ENCODE data around the gene HPSE2.
A peak's percentile ranks its signal among the peaks of the same experiment; 100 is the strongest.

The HPSE2 gene

GRCh38 chr10:98489561-98490481, 745.8 kb downstream of the HPSE2 start:
- DNase-seq (ENCODE audit: low read depth), result no peak

- DNase-seq (ENCODE audit: low read depth), result no peak
Observed at GRCh38 chr10:98488669-98489430, 746.8 kb downstream of the HPSE2 start.

DNA sequence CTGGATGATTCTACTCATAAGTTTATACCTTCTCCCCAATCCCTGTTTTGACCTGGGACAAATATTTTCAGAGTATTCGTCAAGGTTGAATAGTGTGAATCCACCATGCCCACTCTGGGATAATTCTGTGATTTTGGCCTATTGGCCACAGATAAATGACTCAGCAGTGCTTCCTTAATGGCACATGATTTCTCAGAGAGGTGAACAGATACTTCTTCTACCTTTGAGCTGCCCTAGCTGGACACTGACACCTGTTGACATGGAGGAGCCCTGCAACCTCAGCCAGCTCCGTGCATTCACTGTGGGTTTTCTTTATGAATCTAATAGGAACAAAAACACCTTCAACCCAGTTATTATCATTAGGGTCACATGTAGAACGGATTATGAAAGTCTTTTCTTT, 748.0 kb downstream of the HPSE2 start:
- DNase-seq (ENCODE audit: low read depth), result no peak

- peak; percentile 17 for DNase-seq (ENCODE audit: low read depth)
Observed at GRCh38 chr10:98486421-98486820, 749.2 kb downstream of the HPSE2 start.

- no peak for DNase-seq (ENCODE audit: low read depth)
Observed at GRCh38 chr10:98485959-98486358, 749.7 kb downstream of the HPSE2 start.

DNA sequence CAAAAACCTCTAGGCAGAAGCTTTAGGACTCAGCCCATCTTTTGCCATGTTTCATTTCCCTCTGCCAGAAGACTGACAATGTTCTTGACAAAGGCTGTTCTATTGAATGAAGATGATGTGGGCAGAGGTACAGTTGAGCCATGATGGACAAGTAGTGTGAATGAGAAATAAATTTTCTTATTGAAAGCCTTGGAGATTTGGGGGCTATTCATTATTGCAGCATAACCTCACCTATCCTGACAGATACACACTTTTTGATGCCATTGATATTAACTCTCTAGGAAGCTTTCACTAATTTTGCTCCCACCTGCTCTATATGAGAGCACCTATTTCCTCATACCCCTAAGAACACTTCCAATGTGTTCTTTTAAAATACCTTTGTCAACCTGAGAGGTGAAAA, 752.0 kb downstream of the HPSE2 start:
- DNase-seq (ENCODE audit: low read depth), result no peak

GRCh38 chr10:98482096-98482495, 753.6 kb downstream of the HPSE2 start:
- DNase-seq (ENCODE audit: low read depth), result no peak

- DNase-seq (ENCODE audit: low read depth), result no peak
Observed at GRCh38 chr10:98481404-98481945, 754.2 kb downstream of the HPSE2 start.

DNA sequence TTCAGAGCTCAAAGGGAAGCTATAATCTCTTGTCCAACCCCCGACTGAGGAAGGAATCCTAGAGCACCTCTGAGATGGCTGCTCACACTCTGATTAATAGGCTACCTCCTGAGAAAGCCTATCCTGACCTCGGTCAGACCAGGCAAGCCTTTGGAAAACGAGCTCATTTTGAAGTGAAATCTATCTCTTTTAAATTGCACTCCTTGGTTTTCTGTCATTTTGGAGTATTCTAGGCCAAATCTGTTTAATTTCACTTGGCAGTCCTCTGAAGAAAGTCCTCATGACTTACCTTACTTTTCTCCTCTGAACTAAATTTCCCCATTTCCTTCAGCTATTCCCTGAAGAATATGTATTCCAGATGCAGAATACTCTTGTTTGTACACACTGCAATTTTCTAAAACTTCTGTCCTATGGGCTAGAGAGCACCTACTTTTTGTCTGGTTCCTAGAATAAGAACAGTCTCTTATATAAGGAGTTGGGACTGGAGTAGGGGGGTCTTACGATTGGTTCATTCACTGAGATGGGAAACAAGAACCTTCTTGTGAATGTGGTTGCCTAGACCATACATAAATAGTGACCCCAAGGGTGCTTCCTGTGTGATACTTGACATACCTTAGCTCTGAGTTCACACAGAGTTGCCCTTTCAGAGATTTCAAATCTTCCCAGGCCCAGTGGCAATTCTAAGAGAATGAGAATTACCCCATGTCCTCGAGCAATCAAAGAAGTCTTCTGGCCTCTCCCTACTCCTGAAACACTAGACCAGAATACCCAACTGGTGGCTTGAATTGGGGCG, 757.0 kb downstream of the HPSE2 start:
- no peak for DNase-seq (ENCODE audit: low read depth)

DNA sequence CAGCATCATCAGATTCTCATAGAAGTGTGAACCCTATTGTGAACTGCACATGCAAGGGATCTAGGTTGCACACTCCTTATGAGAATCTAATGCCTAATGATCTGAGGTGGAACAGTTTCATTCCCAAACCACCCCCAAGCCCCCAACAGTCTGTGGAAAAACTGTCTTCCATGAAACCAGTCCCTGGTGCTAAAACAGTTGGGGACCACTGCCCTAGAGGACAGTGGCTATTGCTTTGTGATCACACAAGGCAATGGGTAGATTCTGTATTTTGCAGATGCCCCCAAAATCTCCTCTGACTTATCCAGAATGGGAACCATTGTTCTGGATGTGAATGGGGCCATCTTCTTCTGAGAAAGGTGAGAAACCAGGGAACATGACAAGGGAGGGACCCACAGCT, 757.8 kb downstream of the HPSE2 start:
- DNase-seq (ENCODE audit: low read depth), result no peak

DNA sequence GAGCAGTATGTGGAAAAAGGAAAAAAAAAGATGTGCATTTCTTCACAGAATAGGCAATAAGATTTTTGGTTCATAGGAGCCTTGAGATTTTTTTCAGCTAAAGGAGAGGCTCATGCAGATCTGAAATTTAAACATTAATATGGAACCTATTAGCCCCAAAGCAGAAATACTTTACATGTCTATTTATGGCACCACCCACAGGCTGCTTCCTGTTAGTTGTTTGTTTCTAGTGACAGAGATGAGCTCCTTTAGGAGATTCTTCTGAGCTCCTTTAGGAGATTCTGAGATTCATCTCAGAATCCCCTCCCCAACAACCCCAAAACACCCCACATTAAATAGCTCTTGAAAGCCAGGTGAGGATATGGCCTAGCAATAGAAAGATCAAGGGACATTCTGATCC, 761.0 kb downstream of the HPSE2 start:
- DNase-seq (ENCODE audit: low read depth), result no peak

- no peak for DNase-seq (ENCODE audit: low read depth)
Observed at GRCh38 chr10:98472196-98472595, 763.5 kb downstream of the HPSE2 start.

- DNase-seq (ENCODE audit: low read depth), result no peak
Observed at GRCh38 chr10:98470850-98471249, 764.8 kb downstream of the HPSE2 start.

GRCh38 chr10:98469001-98469931, 766.4 kb downstream of the HPSE2 start:
- no peak for DNase-seq (ENCODE audit: low read depth)

DNA sequence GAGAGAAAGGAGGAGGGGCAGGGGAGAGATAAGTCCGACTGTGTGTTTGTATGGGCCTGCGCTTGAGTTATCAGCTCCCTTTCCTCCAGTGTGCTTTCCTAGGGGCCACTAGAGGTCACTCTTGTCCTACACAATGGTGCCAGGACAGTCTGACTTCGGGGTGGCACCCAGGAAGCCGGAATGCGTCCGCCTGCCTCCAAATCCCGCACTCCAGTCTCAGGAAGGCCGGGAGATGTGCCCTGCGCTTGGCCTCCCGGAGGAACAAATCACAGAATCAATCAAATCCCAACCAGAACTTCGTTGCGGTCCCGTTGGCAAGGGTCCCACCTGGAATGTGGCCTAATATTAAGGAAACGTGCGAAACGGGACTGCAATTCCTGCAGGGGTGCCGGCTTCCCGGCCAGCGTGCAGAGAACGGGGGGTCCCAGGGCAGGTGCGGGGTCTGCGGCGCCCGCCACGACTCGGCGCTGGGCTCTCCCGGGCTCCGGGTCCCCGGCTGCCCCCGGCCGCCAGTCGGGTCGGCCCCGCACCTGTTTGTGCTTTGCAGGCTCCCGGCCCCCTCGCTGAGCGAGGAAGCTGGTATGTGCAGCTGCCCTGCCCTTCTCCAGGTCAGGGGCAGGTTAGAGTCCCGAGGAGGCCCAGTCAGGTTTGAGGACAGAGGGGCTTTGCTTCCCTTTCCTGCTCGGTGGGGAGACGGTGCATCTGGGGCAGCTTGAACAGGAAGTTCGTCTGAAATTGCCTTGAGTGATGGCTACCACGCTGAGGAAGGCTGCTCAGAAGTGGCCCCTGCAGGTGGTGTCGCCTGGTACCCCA, 767.9 kb downstream of the HPSE2 start:
- DNase-seq (ENCODE audit: low read depth), result no peak

DNA sequence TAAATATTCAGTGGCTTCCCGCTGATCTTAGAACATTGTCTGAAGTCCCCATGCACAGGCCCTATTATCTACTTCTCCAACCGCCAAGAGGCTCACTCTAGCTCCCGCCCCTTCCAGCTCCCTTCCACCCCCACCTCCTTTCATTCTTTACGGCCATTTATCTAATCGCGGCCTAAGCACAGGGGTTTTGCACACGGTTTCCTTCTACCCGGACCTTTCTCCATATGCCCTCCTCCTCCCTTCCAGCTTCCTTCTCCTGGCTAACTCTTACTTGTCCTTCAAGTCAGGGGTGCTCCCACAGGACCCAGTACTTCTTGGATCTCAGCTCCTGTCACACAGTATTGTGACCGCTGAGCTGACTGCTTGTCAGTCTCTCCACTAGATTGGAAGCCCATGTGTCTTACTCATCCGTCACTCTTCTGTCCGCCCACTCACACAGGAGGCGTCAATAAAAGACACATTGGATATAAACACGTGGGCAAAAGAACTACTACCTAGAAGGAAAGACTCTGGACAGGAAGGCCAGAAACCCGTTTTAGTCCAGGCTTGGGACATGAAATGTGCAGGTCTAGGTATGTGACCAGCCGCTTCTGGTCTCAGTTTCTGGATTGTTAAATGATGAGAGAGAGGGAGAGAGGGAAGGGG, 768.7 kb downstream of the HPSE2 start:
- DNase-seq (ENCODE audit: low read depth), result no peak

DNA sequence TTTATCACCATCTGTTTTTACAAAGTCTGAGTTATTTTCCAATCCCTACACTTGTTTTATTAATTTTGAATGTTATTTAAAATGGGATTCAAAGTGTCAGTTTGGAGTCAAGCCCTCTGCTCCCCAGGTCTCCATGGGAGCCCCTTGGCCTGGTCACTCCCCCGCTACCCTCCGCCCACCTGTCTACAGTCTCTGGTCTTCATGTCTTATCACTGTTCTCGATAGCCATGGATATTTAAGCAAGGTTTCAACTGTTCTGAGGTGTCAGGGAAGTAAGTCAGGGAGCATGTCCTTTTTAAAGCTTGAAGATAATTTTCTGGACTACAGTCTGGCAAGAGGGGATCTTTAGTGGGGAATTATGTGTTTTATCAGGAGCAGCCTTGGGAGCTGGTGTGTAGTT, 769.8 kb downstream of the HPSE2 start:
- DNase-seq (ENCODE audit: low read depth), result no peak

GRCh38 chr10:98463976-98464754, 771.5 kb downstream of the HPSE2 start:
- no peak for DNase-seq (ENCODE audit: low read depth)

DNA sequence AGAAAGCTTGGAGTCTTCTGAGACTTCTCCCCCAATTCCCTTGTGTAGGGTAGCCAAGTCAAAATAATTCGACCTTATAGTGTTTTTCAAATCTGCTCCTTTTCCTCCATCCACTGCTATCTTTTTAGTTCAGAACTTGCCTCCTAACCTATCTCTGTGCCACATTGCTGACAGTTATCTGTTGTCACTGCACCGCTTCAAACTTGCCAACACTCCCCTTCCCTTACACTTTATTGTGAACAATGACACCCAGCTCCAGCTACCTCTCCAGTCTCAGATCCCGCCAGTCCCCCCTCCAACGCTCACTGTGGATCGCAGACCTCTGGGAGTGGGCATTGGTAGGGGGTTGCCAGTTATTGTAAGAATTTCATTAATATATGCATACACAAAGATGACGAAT, 772.6 kb downstream of the HPSE2 start:
- DNase-seq (ENCODE audit: low read depth), result no peak

Measured in HS-27A (cell line).